Activated T-helper 2 cell treated with anti-CD3 and anti-CD28 coated beads, Interferon-gamma antibody, Interleukin-2, Interleukin-4, amounts not matched to agents 10 μg/mL and 5 μg/mL and 100 μg/mL, durations not matched to agents 14 hours and 24 hours and 36 hours (primary cell): ENCODE results near the gene GCC2. TPM values are rescaled to one million over a fixed set of nuclear protein-coding genes. Genes with fewer than 3 reads are reported as not detected.

ENCODE experiments used
- DNase-seq: peaks from one replicate; pipeline ENCODE4 v3.0.0; 2021; ENCODE audit warnings: low spot score
- H3K27ac Mint-ChIP-seq: one replicate; pipeline ENCODE4 v1.8.0; 2021; ENCODE audit warnings: mixed read lengths
- H3K27me3 Mint-ChIP-seq: one replicate; pipeline ENCODE4 v1.8.0; 2021; ENCODE audit warnings: low read depth, mixed read lengths
- H3K36me3 Mint-ChIP-seq: one replicate; pipeline ENCODE4 v1.8.0; 2021; ENCODE audit warnings: low read depth, mixed read lengths
- H3K4me1 Mint-ChIP-seq: one replicate; pipeline ENCODE4 v1.8.0; 2021; ENCODE audit warnings: low read depth, mixed read lengths
- H3K4me3 Mint-ChIP-seq: one replicate; pipeline ENCODE4 v1.8.0; 2021; ENCODE audit warnings: low read depth, mild to moderate bottlenecking, moderate library complexity, mixed read lengths
- H3K9me3 Mint-ChIP-seq: one replicate; pipeline ENCODE4 v1.8.0; 2021; ENCODE audit warnings: mixed read lengths
- intact Hi-C: fragments of 100-400 bp; cut with micrococcal nuclease; formaldehyde crosslinking; loops from one replicate; pipeline ENCODE4 v1.15.1; 2023
- total RNA-seq: library from RNA; stranded (reverse); gene quantifications from 2 replicates; pipeline ENCODE4 v1.2.3, GENCODE V29; 2022

The GCC2 gene
- 38.8 and 42.7 TPM in 2 replicates for total RNA-seq

DNA sequence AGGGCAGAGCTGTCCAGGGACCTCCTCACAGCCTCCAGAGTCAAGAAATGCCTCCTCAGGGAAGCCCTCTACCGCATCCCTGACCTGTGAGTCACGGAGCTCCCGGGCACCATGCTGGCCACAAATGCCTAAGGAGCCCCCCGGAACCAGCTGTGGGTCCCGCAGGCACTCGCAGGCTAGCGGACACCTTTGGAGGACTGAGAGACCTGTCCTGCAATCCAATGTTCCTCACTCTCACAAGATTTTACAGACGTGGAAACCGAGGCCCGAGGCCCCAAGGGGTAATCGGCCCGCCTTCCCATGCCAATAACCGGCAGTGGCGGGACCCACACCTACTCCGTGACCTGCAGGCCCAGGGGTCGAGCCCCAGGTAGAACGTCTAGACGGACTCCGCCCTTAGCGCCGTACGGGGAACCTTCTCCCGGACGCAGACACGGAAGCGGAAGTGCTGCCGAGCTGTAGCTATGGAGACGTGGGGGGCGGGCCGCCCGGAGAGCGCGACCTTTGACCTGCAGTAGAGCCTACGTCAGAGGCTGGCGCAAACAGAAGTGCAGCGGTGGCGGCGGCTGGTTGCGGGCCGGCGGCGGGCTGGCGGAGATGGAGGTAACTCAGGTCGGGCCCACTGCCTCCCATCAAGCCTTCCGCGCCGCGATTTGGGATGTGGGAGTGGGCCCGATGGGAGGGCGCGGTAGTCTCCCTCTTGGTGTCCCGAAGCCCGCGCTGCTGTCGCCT, at the start of gene GCC2:
TSS of gene GCC2 (plus strand) at position 529 of the 732 bp plus-strand sequence. CDS start at position 598, 69 bp downstream.
- Mint-ChIP-seq H3K27ac (peak within 1 kb of the TSS; percentile 95), H3K36me3 (peaks cover 30% of the 10 kb centered on the region), H3K4me3 (peak within 1 kb of the TSS; percentile 93), H3K9me3 (peaks cover 5% of the 10 kb centered on the region), H3K27me3 (no peaks in the 10 kb centered on the region), H3K4me1 (peaks cover 39% of the 10 kb centered on the region)
- DNase-seq = peak; percentile 94
- intact Hi-C loops = loop anchor here (1.0 to 2.0 kb wide), 4 partner anchors 85 to 338 kb away; partner anchors contain the start of genes CCDC138, LIMS1 and RANBP2

DNA sequence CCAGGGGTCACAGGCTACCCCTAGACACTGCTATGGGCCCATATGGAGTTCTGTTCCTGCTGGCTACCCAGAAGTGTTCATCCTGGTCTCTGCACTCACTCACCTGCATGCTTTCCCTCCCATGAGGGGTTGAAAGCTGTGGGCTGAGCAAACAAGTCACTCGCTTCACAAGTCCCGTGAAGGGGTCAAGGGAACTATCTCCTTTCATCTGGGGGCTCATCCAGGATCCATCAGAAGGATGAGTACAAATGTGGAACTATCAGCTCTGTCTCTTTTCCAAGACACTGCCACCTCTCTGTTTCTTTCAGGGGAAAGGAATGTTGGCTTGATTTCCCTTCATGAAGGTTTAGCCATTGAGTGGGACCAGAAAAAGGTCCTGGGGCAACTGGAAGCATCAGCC, 49.5 kb upstream of the GCC2 start:
- Mint-ChIP-seq H3K36me3 (no peaks in the 10 kb centered on the region), H3K4me1 (no peaks in the 10 kb centered on the region), H3K4me3 (no peak overlapping the region), H3K9me3 (peaks cover 16% of the 10 kb centered on the region), H3K27me3 (no peaks in the 10 kb centered on the region), H3K27ac (no peak overlapping the region)
- intact Hi-C loops = no loop called here
- no peak for DNase-seq

GRCh38 chr2:108401800-108402199, 47.2 kb upstream of the GCC2 start:
- intact Hi-C loops = no loop called here
- Mint-ChIP-seq H3K27ac (no peak overlapping the region), H3K27me3 (no peaks in the 10 kb centered on the region), H3K4me3 (no peak overlapping the region), H3K9me3 (peaks cover 29% of the 10 kb centered on the region), H3K36me3 (no peaks in the 10 kb centered on the region), H3K4me1 (no peaks in the 10 kb centered on the region)
- no peak for DNase-seq

- Mint-ChIP-seq H3K27me3 (no peaks in the 10 kb centered on the region), H3K9me3 (peaks cover 25% of the 10 kb centered on the region), H3K4me1 (no peaks in the 10 kb centered on the region), H3K27ac (no peak overlapping the region), H3K36me3 (no peaks in the 10 kb centered on the region), H3K4me3 (no peak overlapping the region)
- intact Hi-C loops = no loop called here
- DNase-seq = no peak
These were observed 45.5 kb upstream of the GCC2 start for GRCh38 chr2:108403494-108403893.

DNA sequence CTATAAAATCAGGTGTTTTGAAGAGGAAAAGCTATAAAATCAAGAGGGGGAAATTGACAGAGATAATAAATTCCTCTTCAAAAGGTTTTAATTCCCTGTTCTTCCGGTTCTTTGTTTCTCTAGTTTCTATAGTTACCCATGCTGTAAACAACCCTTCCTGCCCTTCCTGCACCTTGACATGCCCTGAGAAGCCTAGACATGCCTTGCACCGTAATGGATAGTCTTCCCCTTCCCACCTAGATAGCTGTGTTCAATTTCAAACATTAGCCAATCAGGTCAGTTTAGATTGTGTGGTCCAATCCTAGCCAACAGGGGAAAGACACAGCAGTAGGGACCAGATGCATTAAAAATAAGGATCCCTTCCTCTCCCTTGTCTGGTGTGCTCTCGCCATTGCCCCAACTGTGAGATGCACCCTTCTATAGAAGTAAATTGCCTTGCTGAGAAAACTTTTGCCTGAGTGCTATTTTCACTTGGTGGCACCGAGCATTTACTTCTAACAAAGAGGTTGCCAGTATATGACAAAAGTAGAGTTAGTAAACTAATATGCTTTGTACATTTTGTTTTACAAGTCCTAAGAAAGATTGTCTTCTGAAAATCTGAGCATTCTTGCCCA, 44.1 kb upstream of the GCC2 start:
- peaks cover 20% of the 10 kb centered on the region for H3K9me3 Mint-ChIP-seq
- intact Hi-C loops = no loop called here

GRCh38 chr2:108407864-108408729, 40.9 kb upstream of the GCC2 start:
- H3K4me1 Mint-ChIP-seq = no peaks in the 10 kb centered on the region
- H3K9me3 Mint-ChIP-seq = peaks cover 14% of the 10 kb centered on the region
- H3K4me3 Mint-ChIP-seq = no peak overlapping the region
- no peaks in the 10 kb centered on the region for H3K36me3 Mint-ChIP-seq
- intact Hi-C loops = no loop called here
- peaks cover 2% of the 10 kb centered on the region for H3K27me3 Mint-ChIP-seq
- no peak for DNase-seq
- no peak overlapping the region for H3K27ac Mint-ChIP-seq

More for the DNA sequence above, 44.1 kb upstream of the GCC2 start:
- Mint-ChIP-seq H3K36me3 (no peaks in the 10 kb centered on the region), H3K27me3 (peaks cover 2% of the 10 kb centered on the region), H3K27ac (no peak overlapping the region), H3K4me3 (no peak overlapping the region), H3K4me1 (no peaks in the 10 kb centered on the region)
- DNase-seq = no peak

DNA sequence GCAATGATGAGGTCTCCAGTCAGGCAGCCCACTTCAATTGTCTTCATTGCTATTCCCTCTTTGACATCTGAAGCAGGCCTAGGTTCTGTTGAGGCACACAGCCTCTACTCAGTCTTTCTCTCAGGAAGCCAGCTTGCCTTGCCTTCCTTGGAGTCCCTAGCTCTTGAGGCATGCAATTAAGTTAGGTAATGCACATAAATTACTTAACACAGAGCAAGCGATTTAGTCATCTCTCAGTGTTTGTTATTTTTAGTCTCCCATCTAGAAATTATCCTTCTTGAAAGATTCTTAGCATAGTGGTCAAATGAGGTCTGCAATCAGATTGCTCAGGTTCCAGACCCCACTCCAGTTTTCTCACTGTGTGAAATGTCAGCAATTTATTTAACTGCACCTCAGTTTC, 39.2 kb upstream of the GCC2 start:
- no peak for DNase-seq
- peaks cover 12% of the 10 kb centered on the region for H3K9me3 Mint-ChIP-seq
- peaks cover 7% of the 10 kb centered on the region for H3K27me3 Mint-ChIP-seq
- no peak overlapping the region for H3K27ac Mint-ChIP-seq
- H3K4me1 Mint-ChIP-seq = no peaks in the 10 kb centered on the region
- no peak overlapping the region for H3K4me3 Mint-ChIP-seq
- intact Hi-C loops = loop anchor here (10.0 kb wide), 1 partner anchor 175 kb away; no protein-coding TSS in a partner anchor
- no peaks in the 10 kb centered on the region for H3K36me3 Mint-ChIP-seq

GRCh38 chr2:108412995-108413710, 35.9 kb upstream of the GCC2 start:
- H3K9me3 Mint-ChIP-seq = no peaks in the 10 kb centered on the region
- H3K27ac Mint-ChIP-seq = no peak overlapping the region
- no peaks in the 10 kb centered on the region for H3K4me1 Mint-ChIP-seq
- intact Hi-C loops = loop anchor here (10.0 kb wide), 1 partner anchor 172 kb away; no protein-coding TSS in a partner anchor
- DNase-seq = no peak
- no peak overlapping the region for H3K4me3 Mint-ChIP-seq
- no peaks in the 10 kb centered on the region for H3K36me3 Mint-ChIP-seq
- peaks cover 7% of the 10 kb centered on the region for H3K27me3 Mint-ChIP-seq

DNA sequence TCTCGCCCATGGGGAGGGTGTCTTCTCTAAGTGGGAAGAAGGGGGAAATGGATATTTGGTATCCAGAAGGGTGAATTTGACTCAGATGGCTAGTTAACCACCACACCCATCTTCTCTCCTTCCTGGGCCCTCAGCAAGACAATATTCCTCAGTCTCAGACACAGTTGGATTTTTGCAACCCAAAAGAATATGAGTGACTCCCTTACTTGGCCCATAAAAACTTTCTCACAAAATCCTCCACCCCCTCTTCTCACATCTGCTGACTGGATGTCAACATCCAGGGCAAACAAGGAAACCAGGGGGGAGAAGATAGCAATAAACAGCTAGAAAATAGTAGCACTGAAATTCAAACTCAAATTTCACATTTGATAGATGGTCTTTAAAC, 35.3 kb upstream of the GCC2 start:
- Mint-ChIP-seq H3K9me3 (no peaks in the 10 kb centered on the region), H3K36me3 (no peaks in the 10 kb centered on the region), H3K27ac (no peak overlapping the region), H3K4me1 (no peaks in the 10 kb centered on the region), H3K4me3 (no peak overlapping the region), H3K27me3 (peaks cover 7% of the 10 kb centered on the region)
- no peak for DNase-seq
- intact Hi-C loops = loop anchor here (10.0 kb wide), 1 partner anchor 171 kb away; no protein-coding TSS in a partner anchor

GRCh38 chr2:108414256-108414876, 34.6 kb upstream of the GCC2 start:
- Mint-ChIP-seq H3K27me3 (peaks cover 4% of the 10 kb centered on the region), H3K4me1 (no peaks in the 10 kb centered on the region), H3K9me3 (no peaks in the 10 kb centered on the region), H3K4me3 (no peak overlapping the region), H3K27ac (no peak overlapping the region), H3K36me3 (no peaks in the 10 kb centered on the region)
- DNase-seq = no peak
- intact Hi-C loops = loop anchor here (10.0 kb wide), 1 partner anchor 170 kb away; no protein-coding TSS in a partner anchor

- no peaks in the 10 kb centered on the region for H3K4me1 Mint-ChIP-seq
- H3K36me3 Mint-ChIP-seq = no peaks in the 10 kb centered on the region
- intact Hi-C loops = loop anchor here (10.0 kb wide), 1 partner anchor 170 kb away; no protein-coding TSS in a partner anchor
- no peak overlapping the region for H3K4me3 Mint-ChIP-seq
- no peak overlapping the region for H3K27ac Mint-ChIP-seq
- no peaks in the 10 kb centered on the region for H3K9me3 Mint-ChIP-seq
- H3K27me3 Mint-ChIP-seq = peaks cover 4% of the 10 kb centered on the region
- no peak for DNase-seq
These were observed 34.1 kb upstream of the GCC2 start for GRCh38 chr2:108414945-108415344.

DNA sequence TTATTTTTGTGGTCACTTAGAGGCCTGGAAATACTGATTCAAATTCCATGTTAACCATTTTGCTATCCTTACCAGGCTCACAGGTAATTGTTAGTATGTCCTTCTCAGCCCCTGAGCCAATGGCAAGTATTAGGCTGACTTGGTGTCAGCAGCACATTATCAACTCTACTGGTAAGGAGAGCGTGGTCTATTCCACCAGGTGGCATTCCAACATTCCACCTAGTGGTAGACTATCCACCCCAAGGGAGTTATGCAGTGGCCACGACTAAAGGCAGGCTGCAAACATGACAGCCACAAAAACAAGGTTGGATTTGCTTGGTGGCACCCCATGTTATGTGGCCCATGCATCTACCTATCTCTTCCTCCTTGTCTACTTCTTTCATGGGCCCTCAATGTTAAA, 31.8 kb upstream of the GCC2 start:
- H3K27me3 Mint-ChIP-seq = peaks cover 4% of the 10 kb centered on the region
- intact Hi-C loops = loop anchor here (10.0 kb wide), 1 partner anchor 168 kb away; no protein-coding TSS in a partner anchor
- H3K4me1 Mint-ChIP-seq = no peaks in the 10 kb centered on the region
- no peak for DNase-seq
- H3K9me3 Mint-ChIP-seq = no peaks in the 10 kb centered on the region
- no peak overlapping the region for H3K4me3 Mint-ChIP-seq
- H3K36me3 Mint-ChIP-seq = no peaks in the 10 kb centered on the region
- H3K27ac Mint-ChIP-seq = no peak overlapping the region
